Tibial nerve (tissue), 4 donors: Measurements from ENCODE around the gene GRM6.

Experiments used
- CTCF ChIP-seq, 5 experiments: fragments of 200-600 bp in 3 of 5; fragments of 450-650 bp in 2 of 5; sonication (generic) in 3 of 5; IDR thresholded peaks; one replicate each; pipeline ENCODE4 v1.5.1; 2016 to 2019; ENCODE audit warnings: antibody characterized with exemption in 5 of 5, mild to moderate bottlenecking in 3 of 5, moderate library complexity in 2 of 5
- EP300 ChIP-seq, 2 donors: sonication (generic); formaldehyde crosslinking; IDR thresholded peaks; one replicate each; pipeline ENCODE4 v1.6.1; 2017; ENCODE audit warnings: antibody characterized with exemption in 2 of 2, mild to moderate bottlenecking in 1 of 2
- POLR2A ChIP-seq, 2 donors: fragments of 450-650 bp; IDR thresholded peaks; one replicate each; pipeline ENCODE4 v1.6.1; 2017; ENCODE audit warnings: antibody characterized with exemption in 2 of 2, mild to moderate bottlenecking in 2 of 2, moderate library complexity in 2 of 2

GRCh38 chr5:179008667-179009066 is 13.5 kb upstream of the GRM6 start:
- TF ChIP-seq CTCF (IDR thresholded peaks at IDR 0.05) (no peak), EP300 (IDR thresholded peaks at IDR 0.05) (no peak), POLR2A (IDR thresholded peaks at IDR 0.05) (no peak)
